GM10266 (cell line): ENCODE data around the gene ZNF157.

Experiments used
- DNase-seq: peaks from one replicate; pipeline ENCODE4 v3.0.0; 2012; ENCODE audit errors: extremely low spot score
- TF ChIP-seq, protein P1 (sequence below): IDR thresholded peaks from 2 replicates; pipeline ENCODE4 v1.5.1; 2012; ENCODE audit warnings: mild to moderate bottlenecking, low read depth; ENCODE audit not compliant: control insufficient read depth, insufficient read depth; ENCODE audit errors: missing control alignments

The ZNF157 gene

DNA sequence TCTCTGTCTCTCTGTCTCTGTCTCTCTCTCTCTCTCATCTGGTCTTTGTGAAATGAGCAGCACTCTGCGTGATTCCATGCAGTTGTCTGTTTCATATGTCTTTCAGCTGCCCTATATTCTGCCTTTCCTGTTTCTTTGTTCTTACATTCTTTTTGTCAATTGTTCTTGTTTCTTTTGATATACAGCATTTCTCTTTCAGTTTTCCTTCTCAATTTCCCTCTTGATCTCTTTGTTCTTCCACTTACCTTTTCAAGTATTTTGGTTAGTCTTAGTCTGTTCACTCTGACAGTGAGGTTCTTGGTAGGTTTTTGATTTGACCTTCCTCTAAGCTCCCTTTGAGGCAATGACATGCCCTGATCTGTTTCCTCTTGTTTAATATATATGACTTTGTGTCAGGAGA is 20.4 kb downstream of the ZNF157 start:
- TF ChIP-seq, protein P1, sequence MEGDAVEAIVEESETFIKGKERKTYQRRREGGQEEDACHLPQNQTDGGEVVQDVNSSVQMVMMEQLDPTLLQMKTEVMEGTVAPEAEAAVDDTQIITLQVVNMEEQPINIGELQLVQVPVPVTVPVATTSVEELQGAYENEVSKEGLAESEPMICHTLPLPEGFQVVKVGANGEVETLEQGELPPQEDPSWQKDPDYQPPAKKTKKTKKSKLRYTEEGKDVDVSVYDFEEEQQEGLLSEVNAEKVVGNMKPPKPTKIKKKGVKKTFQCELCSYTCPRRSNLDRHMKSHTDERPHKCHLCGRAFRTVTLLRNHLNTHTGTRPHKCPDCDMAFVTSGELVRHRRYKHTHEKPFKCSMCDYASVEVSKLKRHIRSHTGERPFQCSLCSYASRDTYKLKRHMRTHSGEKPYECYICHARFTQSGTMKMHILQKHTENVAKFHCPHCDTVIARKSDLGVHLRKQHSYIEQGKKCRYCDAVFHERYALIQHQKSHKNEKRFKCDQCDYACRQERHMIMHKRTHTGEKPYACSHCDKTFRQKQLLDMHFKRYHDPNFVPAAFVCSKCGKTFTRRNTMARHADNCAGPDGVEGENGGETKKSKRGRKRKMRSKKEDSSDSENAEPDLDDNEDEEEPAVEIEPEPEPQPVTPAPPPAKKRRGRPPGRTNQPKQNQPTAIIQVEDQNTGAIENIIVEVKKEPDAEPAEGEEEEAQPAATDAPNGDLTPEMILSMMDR, result no peak
- no peak for DNase-seq

DNA sequence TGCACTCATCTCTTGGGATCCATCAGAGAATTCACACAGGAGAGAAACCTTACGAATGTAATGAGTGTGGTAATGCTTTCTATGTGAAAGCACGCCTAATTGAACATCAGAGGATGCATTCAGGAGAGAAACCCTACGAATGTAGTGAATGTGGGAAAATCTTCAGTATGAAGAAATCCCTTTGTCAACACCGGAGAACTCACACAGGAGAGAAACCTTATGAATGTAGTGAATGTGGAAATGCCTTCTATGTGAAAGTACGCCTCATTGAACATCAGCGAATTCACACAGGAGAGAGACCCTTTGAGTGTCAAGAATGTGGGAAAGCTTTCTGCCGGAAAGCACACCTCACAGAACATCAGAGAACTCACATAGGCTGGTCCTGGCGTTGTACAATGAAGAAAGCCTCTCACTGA is 42.8 kb downstream of the ZNF157 start:
- no peak for DNase-seq

DNA sequence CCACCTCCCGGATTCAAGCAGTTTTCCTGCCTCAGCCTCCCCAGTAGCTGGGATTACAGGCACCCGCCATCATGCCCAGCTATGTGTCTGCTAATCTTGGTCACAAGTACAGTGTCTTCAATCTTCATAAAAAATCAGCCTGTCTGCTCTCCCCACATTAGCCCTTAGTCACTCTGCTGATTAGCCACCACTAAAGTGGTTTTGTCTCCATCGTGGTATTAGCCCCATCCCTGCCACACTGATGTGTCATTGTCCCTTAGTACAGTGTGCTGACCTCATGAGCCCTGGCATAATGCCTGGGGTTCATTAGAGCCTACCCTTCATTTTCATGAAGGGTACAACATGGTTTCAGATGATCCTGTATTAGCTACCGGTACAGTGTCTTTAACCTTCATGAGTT is 49.9 kb downstream of the ZNF157 start:
- TF ChIP-seq, protein P1, result no peak
- DNase-seq, result no peak

More for the DNA sequence above, 42.8 kb downstream of the ZNF157 start:
- TF ChIP-seq, protein P1, result no peak

DNA sequence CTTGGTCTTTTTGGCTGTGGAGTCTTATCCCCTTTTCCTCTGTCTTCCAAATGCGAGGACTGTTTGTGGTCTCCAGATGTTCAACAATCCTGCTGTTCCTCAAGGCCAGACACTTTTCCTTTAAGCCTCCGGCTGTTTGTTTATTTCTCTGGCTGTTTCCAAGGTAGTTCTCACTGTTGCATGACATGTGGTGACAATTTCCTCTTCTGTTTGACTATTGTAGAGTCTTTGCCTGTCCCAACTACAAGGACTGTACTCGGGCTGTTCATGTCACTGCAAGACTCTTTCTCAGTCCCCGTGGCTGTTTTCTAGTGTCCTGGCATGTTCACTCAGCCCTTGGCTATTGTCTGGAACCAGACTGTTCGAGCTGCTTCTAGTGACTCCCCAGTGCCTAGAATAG is 50.6 kb downstream of the ZNF157 start:
- DNase-seq, result no peak
- TF ChIP-seq, protein P1, result no peak

DNA sequence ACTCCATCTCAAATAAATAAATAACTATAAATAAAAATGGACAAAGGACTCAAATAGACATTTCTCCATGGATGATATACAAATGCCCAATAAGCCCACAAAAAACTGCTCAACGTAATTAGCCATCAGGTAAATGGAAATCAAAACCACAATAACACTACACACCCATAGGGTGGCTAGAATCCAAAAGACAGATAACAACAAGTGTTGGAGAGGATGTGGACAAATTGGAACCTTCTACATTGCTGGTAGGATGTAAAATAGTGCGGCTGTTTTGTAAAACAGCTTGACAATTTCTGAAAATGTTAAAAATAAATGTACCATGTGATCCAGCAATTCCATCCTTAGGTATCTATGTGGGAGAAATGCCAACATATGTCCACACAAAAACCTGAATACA is 52.1 kb downstream of the ZNF157 start:
- TF ChIP-seq, protein P1, result no peak
- no peak for DNase-seq

DNA sequence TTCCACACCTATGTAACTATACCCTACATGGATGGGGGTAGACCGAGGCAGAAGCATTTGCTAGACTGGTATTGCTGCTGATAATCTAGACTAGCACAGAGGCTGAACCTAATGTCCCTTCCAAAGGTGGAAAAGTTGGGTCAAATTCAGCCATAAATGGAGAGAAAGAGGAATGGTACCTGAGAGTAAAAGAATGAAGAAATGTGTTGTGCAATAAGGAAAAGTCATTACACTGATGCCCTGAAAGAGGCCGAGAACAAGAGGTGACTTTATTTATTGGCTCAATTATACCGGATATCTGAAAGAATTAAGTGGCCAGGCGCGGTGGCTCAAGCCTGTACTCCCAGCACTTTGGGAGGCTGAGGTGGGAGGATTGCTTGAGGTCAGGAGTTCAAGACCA is 60.5 kb downstream of the ZNF157 start:
- DNase-seq, result no peak
- TF ChIP-seq, protein P1, result no peak

DNA sequence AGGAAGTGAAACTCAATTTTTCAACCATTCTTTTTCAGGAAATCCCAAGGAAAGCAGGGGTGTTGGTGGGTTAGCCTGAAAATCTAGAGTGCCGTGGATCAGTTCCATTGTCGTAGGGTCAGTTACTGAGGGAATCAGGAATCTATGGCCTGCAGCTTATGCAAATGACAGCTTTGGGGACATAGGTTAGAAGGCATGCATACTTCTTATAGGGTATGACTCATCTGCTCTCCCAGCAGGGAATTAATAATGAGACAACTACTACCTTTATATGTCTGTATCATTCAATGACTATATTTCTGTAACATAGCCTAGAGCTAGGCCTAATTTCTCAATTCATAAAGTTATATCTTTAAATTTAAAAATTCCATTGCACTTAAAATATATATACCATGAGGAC is 76.1 kb downstream of the ZNF157 start:
- TF ChIP-seq, protein P1, result no peak
- no peak for DNase-seq
